Panc1 (cell line): ENCODE measurements around the gene ADAM23. TPM values are rescaled to one million over a fixed set of nuclear protein-coding genes. Genes with fewer than 3 reads are reported as not detected.

Experiments used
- ATAC-seq: fragments of 200-7000 bp; cut with Tn5 transposase; 2 replicates; pipeline ENCODE4 v1.9.1; 2020; ENCODE audit warnings: mild to moderate bottlenecking, moderate library complexity
- BruUV-seq: library from RNA; stranded (reverse); fragments of 400-500 nt; replicated peaks from 2 replicates; lab custom pipeline; 2021; lab: Mats Ljungman, UMichigan
- CTCF ChIA-PET: fragments of 300-600 bp; sonication (Branson Sonifier 250); formaldehyde crosslinking; loops from one replicate; lab custom pipeline; 2022; ENCODE audit warnings: antibody characterized with exemption; lab: Charles Lee
- POLR2A ChIA-PET: fragments of 300-600 bp; sonication (Branson Sonifier 250); formaldehyde crosslinking; loops from one replicate; lab custom pipeline; 2022; ENCODE audit warnings: antibody characterized with exemption; lab: Charles Lee
- DNase-seq: peaks from one replicate; pipeline ENCODE4 v3.0.0-alpha.2; 2010; ENCODE audit warnings: low read depth, low spot score
- H3K27ac ChIP-seq: 2 replicates; pipeline ENCODE4 v1.5.1; 2011; ENCODE audit warnings: mild to moderate bottlenecking, low read length, inconsistent platforms
- H3K27me3 ChIP-seq: fragments of 200-500 bp; sonication (Bioruptor generic); 2 replicates; pipeline ENCODE4 v1.6.0; 2014; ENCODE audit warnings: low read length, inconsistent platforms; ENCODE audit not compliant: control insufficient read depth, insufficient read depth
- H3K36me3 ChIP-seq: fragments of 200-500 bp; sonication (Bioruptor generic); 2 replicates; pipeline ENCODE4 v1.5.1; 2014; ENCODE audit warnings: inconsistent platforms, mild to moderate bottlenecking, low read length, moderate library complexity; ENCODE audit not compliant: control insufficient read depth, insufficient read depth
- H3K4me1 ChIP-seq: 2 replicates; pipeline ENCODE4 v1.5.1; 2011; ENCODE audit warnings: inconsistent platforms, mild to moderate bottlenecking, low read length, moderate library complexity; ENCODE audit not compliant: control insufficient read depth, insufficient read depth
- H3K4me3 ChIP-seq, 2 experiments: 2 replicates each; pipeline ENCODE4 v1.5.1; 2011 to 2012; ENCODE audit warnings: low read depth in 2 of 2, low read length in 2 of 2, mild to moderate bottlenecking in 2 of 2, inconsistent platforms in 1 of 2, moderate library complexity in 1 of 2
- H3K9me3 ChIP-seq: fragments of 200-500 bp; sonication (Bioruptor generic); 2 replicates; pipeline ENCODE4 v1.5.1; 2014; ENCODE audit warnings: low read depth, mild to moderate bottlenecking, inconsistent platforms, low read length, moderate library complexity; ENCODE audit not compliant: control insufficient read depth, insufficient read depth
- CTCF ChIP-seq: fragments of 450-650 bp; IDR thresholded peaks from 2 replicates; pipeline ENCODE4 v1.5.1; 2017; ENCODE audit warnings: mild to moderate bottlenecking
- POLR2AphosphoS5 ChIP-seq: IDR thresholded peaks from 2 replicates; pipeline ENCODE4 v1.6.1; 2012; ENCODE audit warnings: mild to moderate bottlenecking, low read depth, low read length, moderate library complexity
- REST ChIP-seq, 2 experiments: IDR thresholded peaks; 2 replicates each; pipeline ENCODE4 v1.6.1; 2011 to 2012; ENCODE audit warnings: low read depth in 2 of 2, control low read depth in 1 of 2, low read length in 1 of 2, mild to moderate bottlenecking in 1 of 2, moderate library complexity in 1 of 2; ENCODE audit not compliant: insufficient read depth in 1 of 2
- SIN3A ChIP-seq: IDR thresholded peaks from 2 replicates; pipeline ENCODE4 v1.6.1; 2012; ENCODE audit warnings: low read depth, mild to moderate bottlenecking, low read length, moderate library complexity, borderline replicate concordance; ENCODE audit not compliant: insufficient read depth
- TCF7L2 ChIP-seq: IDR thresholded peaks from 2 replicates; pipeline ENCODE4 v1.6.1; 2011; ENCODE audit warnings: mild to moderate bottlenecking, low read depth, low read length, inconsistent platforms
- in situ Hi-C: cut with HindIII; loops from 2 replicates; pipeline ENCODE4 v1.10.0; 2016; ENCODE audit warnings: low sequenced_read_pairs, low pct_unique_long_range_greater_than_20kb
- intact Hi-C: fragments of 100-400 bp; cut with micrococcal nuclease; formaldehyde crosslinking; loops from one replicate; pipeline ENCODE4 v1.10.0; 2022; ENCODE audit not compliant: unreplicated experiment
- total RNA-seq: library from RNA; stranded (reverse); gene quantifications from one replicate; pipeline ENCODE4 v1.2.1, GENCODE V29; 2021; ENCODE audit not compliant: unreplicated experiment

Gene ADAM23
- total RNA-seq, 1 experiment from 2014 or later = 0.18 TPM

GRCh38 chr2:206477296-206477695, 34.0 kb downstream of the ADAM23 start:
- Histone ChIP-seq H3K27me3 (peaks cover 5% of the 10 kb centered on the region), H3K4me3 (no peak overlapping the region), H3K4me1 (no peaks in the 10 kb centered on the region), H3K9me3 (no peaks in the 10 kb centered on the region), H3K36me3 (no peaks in the 10 kb centered on the region), H3K27ac (no peak overlapping the region)
- POLR2A ChIA-PET = no interaction called here
- BruUV-seq = no TSS peak
- CTCF ChIA-PET = no interaction called here
- ATAC-seq (no peak), DNase-seq (no peak)
- in situ Hi-C loops (no loop called here), intact Hi-C loops (no loop called here)
- no peak for TF ChIP-seq CTCF
- TF ChIP-seq TCF7L2 = no peak
- no peak for TF ChIP-seq SIN3A
- TF ChIP-seq REST (IDR thresholded peaks at IDR 0.05; ENCODE audit: insufficient read depth in 1 of 2, low read depth in 2 of 2, low read length in 1 of 2) = no peak

GRCh38 chr2:206478340-206478739, 35.0 kb downstream of the ADAM23 start:
- H3K27ac ChIP-seq = no peak overlapping the region
- no peak for ATAC-seq
- no peaks in the 10 kb centered on the region for H3K36me3 ChIP-seq
- POLR2A ChIA-PET = no interaction called here
- H3K4me3 ChIP-seq = no peak overlapping the region
- H3K4me1 ChIP-seq = no peaks in the 10 kb centered on the region
- TF ChIP-seq TCF7L2 (no peak), SIN3A (no peak), CTCF (no peak), REST (IDR thresholded peaks at IDR 0.05; ENCODE audit: insufficient read depth in 1 of 2, low read depth in 2 of 2, low read length in 1 of 2) (no peak), POLR2AphosphoS5 (no peak)
- peaks cover 5% of the 10 kb centered on the region for H3K27me3 ChIP-seq
- CTCF ChIA-PET = no interaction called here
- BruUV-seq = no TSS peak
- no peaks in the 10 kb centered on the region for H3K9me3 ChIP-seq
- no peak for DNase-seq
- in situ Hi-C loops (no loop called here), intact Hi-C loops (no loop called here)
